WERI-Rb-1 (cell line): ENCODE results near the gene CORO2A.

ENCODE experiments used
- DNase-seq: peaks from one replicate; pipeline ENCODE4 v3.0.0-alpha.2; 2020
- H3K27ac ChIP-seq: fragments of 250-450 bp; sonication (Bioruptor Pico); 2 replicates; pipeline ENCODE4 v1.5.1; 2020; ENCODE audit warnings: mild to moderate bottlenecking, moderate library complexity
- H3K27me3 ChIP-seq: fragments of 250-450 bp; sonication (Bioruptor Pico); 2 replicates; pipeline ENCODE4 v1.5.1; 2021; ENCODE audit warnings: mild to moderate bottlenecking, low read depth, moderate library complexity; ENCODE audit not compliant: insufficient read depth, severe bottlenecking
- H3K36me3 ChIP-seq: fragments of 250-450 bp; sonication (Bioruptor Pico); 2 replicates; pipeline ENCODE4 v1.5.1; 2020; ENCODE audit warnings: mild to moderate bottlenecking, moderate library complexity
- H3K4me3 ChIP-seq: 2 replicates; pipeline ENCODE4 v1.5.1; 2011; ENCODE audit warnings: low read depth, mild to moderate bottlenecking, control low read depth, low read length
- H3K9me3 ChIP-seq: fragments of 250-450 bp; sonication (Bioruptor Pico); 2 replicates; pipeline ENCODE4 v1.5.1; 2021; ENCODE audit warnings: mild to moderate bottlenecking, moderate library complexity; ENCODE audit not compliant: severe bottlenecking
- TF ChIP-seq, protein P1 (sequence below): IDR thresholded peaks from 2 replicates; pipeline ENCODE4 v1.5.1; 2011; ENCODE audit warnings: low read depth, mild to moderate bottlenecking, control low read depth, inconsistent platforms, low read length

Gene CORO2A

DNA sequence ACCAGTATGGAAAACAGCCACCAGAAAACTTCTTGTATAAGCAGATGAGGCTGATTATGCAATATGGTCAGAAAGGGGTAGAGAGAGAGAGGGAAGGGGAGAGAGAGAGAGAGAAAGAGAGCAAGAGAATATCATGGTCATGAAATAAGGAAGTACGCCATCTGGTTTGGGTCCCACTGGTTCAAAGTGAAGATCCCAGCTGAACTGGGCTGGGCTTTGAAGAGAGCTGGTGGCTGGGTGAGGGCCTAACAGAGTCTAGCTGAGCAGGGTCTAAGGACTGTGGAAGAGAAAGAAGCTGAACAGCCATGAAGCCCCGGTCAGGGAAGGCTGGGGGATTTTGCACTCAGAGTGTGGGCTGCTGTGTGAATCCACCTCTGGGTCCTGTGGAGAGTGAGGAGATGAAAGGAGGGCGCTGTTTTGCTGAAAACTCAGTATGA is 88.0 kb downstream of the CORO2A start:
- TF ChIP-seq, protein P1, sequence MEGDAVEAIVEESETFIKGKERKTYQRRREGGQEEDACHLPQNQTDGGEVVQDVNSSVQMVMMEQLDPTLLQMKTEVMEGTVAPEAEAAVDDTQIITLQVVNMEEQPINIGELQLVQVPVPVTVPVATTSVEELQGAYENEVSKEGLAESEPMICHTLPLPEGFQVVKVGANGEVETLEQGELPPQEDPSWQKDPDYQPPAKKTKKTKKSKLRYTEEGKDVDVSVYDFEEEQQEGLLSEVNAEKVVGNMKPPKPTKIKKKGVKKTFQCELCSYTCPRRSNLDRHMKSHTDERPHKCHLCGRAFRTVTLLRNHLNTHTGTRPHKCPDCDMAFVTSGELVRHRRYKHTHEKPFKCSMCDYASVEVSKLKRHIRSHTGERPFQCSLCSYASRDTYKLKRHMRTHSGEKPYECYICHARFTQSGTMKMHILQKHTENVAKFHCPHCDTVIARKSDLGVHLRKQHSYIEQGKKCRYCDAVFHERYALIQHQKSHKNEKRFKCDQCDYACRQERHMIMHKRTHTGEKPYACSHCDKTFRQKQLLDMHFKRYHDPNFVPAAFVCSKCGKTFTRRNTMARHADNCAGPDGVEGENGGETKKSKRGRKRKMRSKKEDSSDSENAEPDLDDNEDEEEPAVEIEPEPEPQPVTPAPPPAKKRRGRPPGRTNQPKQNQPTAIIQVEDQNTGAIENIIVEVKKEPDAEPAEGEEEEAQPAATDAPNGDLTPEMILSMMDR, result no peak
- no peak for DNase-seq
- Histone ChIP-seq H3K27me3 (no peaks in the 10 kb centered on the region), H3K36me3 (peaks cover 18% of the 10 kb centered on the region), H3K27ac (no peak overlapping the region), H3K4me3 (no peak overlapping the region), H3K9me3 (no peaks in the 10 kb centered on the region)

DNA sequence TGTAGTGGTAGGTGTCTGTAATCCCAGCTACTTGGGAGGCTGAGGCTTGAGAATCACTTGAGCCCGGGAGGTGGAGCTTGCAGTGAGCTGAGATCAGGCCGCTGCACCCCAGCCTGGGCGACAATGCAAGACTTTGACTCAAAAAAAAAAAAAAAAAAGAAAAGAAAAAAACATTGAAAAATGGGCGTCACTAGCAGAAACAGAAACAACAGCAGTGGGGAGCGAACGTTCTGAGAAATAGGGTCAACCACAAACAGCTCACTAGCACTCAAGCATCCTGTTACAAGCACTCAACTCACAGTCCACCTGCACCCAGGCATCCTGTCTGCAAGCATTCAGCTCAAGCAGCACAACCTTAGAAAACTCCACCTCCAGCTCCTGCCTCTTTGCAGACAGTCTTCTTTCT is 90.6 kb downstream of the CORO2A start:
- no peak for DNase-seq
- Histone ChIP-seq H3K27ac (no peak overlapping the region), H3K36me3 (peaks cover 27% of the 10 kb centered on the region), H3K9me3 (no peaks in the 10 kb centered on the region), H3K4me3 (no peak overlapping the region), H3K27me3 (no peaks in the 10 kb centered on the region)
- TF ChIP-seq, protein P1, result no peak

DNA sequence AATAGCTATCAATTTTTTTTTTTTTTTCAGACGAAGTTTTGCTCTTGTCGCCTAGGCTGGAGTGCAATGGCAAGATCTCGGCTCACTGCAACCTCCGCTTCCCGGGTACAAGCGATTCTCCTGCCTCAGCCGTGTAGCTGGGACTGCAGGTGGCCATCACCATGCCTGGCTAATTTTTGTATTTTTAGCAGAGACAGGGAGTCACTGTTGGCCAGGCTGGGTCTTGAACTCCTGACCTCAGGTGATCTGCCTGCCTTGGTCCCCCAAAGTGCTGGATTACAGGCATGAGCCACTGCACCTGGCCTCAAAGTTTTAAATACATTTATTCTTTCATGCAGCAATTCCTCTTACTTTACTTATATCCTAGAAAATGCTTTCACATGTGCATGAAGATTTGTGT is 91.0 kb downstream of the CORO2A start:
- H3K27ac ChIP-seq, result no peak overlapping the region
- no peak for DNase-seq
- TF ChIP-seq, protein P1, result no peak
- H3K36me3 ChIP-seq, result peaks cover 27% of the 10 kb centered on the region
- H3K4me3 ChIP-seq, result no peak overlapping the region
- no peaks in the 10 kb centered on the region for H3K27me3 ChIP-seq
- no peaks in the 10 kb centered on the region for H3K9me3 ChIP-seq

DNA sequence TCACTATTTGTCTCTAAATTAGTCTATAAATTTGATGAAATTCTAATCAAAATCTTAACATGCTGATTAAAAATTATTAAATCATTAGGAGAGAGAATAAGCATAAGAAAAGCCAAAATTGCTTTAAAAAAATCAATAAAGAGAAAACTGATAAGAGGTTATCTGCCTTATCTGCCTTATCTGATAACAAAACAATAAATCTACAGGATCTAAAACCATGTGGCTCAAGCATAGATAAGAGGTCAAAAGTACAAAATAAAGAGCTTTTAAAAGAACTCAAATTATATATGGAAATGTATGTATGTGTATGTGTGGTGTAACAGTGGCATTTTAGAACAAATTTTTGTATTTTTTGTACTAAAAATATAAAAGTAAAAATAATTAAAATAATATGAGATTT is 92.0 kb downstream of the CORO2A start:
- TF ChIP-seq, protein P1, result no peak
- no peak overlapping the region for H3K27ac ChIP-seq
- no peak overlapping the region for H3K4me3 ChIP-seq
- DNase-seq, result no peak
- peaks cover 22% of the 10 kb centered on the region for H3K36me3 ChIP-seq
- no peaks in the 10 kb centered on the region for H3K27me3 ChIP-seq
- H3K9me3 ChIP-seq, result no peaks in the 10 kb centered on the region

DNA sequence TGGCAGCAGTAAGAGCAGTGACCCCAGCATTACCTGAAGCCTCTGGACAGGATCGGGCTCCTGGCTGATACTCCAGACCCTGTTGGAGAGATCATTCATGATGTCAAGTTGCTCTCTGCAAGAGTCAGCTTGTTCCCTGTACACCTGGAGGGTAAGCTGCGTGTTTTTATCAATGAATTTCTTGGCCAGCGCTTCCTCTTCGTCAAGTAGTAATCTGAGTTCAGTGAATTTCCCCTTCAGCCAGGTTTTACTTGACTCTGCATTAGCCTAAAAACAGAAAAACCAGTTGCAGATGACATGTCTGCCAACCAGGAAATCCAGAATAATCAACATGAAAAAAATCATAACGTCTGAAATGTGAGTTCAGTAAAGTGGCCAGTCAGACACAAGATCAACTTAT is 92.5 kb downstream of the CORO2A start:
- no peak for DNase-seq
- TF ChIP-seq, protein P1, result no peak
- no peaks in the 10 kb centered on the region for H3K27me3 ChIP-seq
- H3K36me3 ChIP-seq, result peaks cover 18% of the 10 kb centered on the region
- H3K4me3 ChIP-seq, result no peak overlapping the region
- H3K9me3 ChIP-seq, result no peaks in the 10 kb centered on the region
- H3K27ac ChIP-seq, result no peak overlapping the region

DNA sequence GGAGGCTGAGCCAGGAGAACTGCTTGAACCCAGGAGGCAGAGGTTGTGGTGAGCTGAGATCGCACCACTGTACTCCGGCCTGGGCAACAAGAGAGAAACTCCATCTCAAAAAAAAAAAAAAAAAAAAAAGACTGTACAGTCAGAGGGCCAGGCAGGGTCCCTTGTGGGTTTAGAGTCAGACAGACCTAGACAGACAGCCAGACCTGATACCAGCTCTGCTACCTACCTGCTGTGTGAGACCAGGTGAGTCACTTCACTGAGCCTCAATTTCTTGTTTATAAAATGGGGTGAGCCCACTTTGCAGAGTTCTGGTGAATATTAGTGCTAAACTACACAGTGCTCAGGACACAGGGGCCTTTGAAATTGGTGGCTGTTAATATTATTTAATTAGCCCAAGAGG is 93.1 kb downstream of the CORO2A start:
- TF ChIP-seq, protein P1, result no peak
- no peaks in the 10 kb centered on the region for H3K27me3 ChIP-seq
- H3K27ac ChIP-seq, result no peak overlapping the region
- H3K36me3 ChIP-seq, result peaks cover 18% of the 10 kb centered on the region
- no peaks in the 10 kb centered on the region for H3K9me3 ChIP-seq
- no peak overlapping the region for H3K4me3 ChIP-seq
- DNase-seq, result no peak
